ENCODE results near the gene ZNF768. TPM values are rescaled to one million over a fixed set of nuclear protein-coding genes. Genes with fewer than 3 reads are reported as not detected.
A peak's percentile ranks its signal among the peaks of the same experiment; 100 is the strongest.

Gene ZNF768
- polyA plus RNA-seq, 1 donor, result 53.1 TPM

- WGBS (ENCODE audit: insufficient coverage, low lambda C conversion rate), result 100% methylated on average over 1 of the region's 14 CpGs
These were observed 41.0 kb upstream of the ZNF768 start for GRCh38 chr16:30567160-30567990.

GRCh38 chr16:30566531-30566930 is 40.2 kb upstream of the ZNF768 start:
- 100% methylated on average over 2 of the region's 4 CpGs for WGBS (ENCODE audit: insufficient coverage, low lambda C conversion rate)
- no peak for DNase-seq
- Histone ChIP-seq H3K27me3 (ENCODE audit: control insufficient read depth, insufficient read depth, low read length) (no peaks in the 10 kb centered on the region), H3K27ac (ENCODE audit: low read length) (no peak overlapping the region), H3K4me1 (ENCODE audit: control insufficient read depth, insufficient read depth, low read length) (peaks cover 9% of the 10 kb centered on the region), H3K4me3 (ENCODE audit: low read length) (no peak overlapping the region), H3K36me3 (ENCODE audit: control insufficient read depth, insufficient read depth, low read length) (peaks cover 3% of the 10 kb centered on the region), H3K9me3 (ENCODE audit: control insufficient read depth, low read depth, low read length) (peaks cover 2% of the 10 kb centered on the region)

More at GRCh38 chr16:30567160-30567990, 41.0 kb upstream of the ZNF768 start:
- peaks cover 12% of the 10 kb centered on the region for H3K4me1 ChIP-seq (ENCODE audit: control insufficient read depth, insufficient read depth, low read length)
- no peak overlapping the region for H3K4me3 ChIP-seq (ENCODE audit: low read length)
- peaks cover 3% of the 10 kb centered on the region for H3K36me3 ChIP-seq (ENCODE audit: control insufficient read depth, insufficient read depth, low read length)
- DNase-seq, result no peak
- no peak overlapping the region for H3K27ac ChIP-seq (ENCODE audit: low read length)
- no peaks in the 10 kb centered on the region for H3K27me3 ChIP-seq (ENCODE audit: control insufficient read depth, insufficient read depth, low read length)
- H3K9me3 ChIP-seq (ENCODE audit: control insufficient read depth, low read depth, low read length), result peaks cover 2% of the 10 kb centered on the region

GRCh38 chr16:30565984-30566383 is 39.6 kb upstream of the ZNF768 start:
- no peak for DNase-seq
- peaks cover 9% of the 10 kb centered on the region for H3K4me1 ChIP-seq (ENCODE audit: control insufficient read depth, insufficient read depth, low read length)
- WGBS (ENCODE audit: insufficient coverage, low lambda C conversion rate), result no CpG with 5 or more reads among the region's 8 CpGs
- H3K4me3 ChIP-seq (ENCODE audit: low read length), result no peak overlapping the region
- peaks cover 4% of the 10 kb centered on the region for H3K9me3 ChIP-seq (ENCODE audit: control insufficient read depth, low read depth, low read length)
- peaks cover 3% of the 10 kb centered on the region for H3K36me3 ChIP-seq (ENCODE audit: control insufficient read depth, insufficient read depth, low read length)
- H3K27me3 ChIP-seq (ENCODE audit: control insufficient read depth, insufficient read depth, low read length), result no peaks in the 10 kb centered on the region
- no peak overlapping the region for H3K27ac ChIP-seq (ENCODE audit: low read length)

GRCh38 chr16:30565526-30565925 is 39.2 kb upstream of the ZNF768 start:
- DNase-seq, result no peak
- WGBS (ENCODE audit: insufficient coverage, low lambda C conversion rate), result 78% methylated on average over 4 of the region's 7 CpGs
- no peak overlapping the region for H3K27ac ChIP-seq (ENCODE audit: low read length)
- no peak overlapping the region for H3K4me3 ChIP-seq (ENCODE audit: low read length)
- peaks cover 4% of the 10 kb centered on the region for H3K9me3 ChIP-seq (ENCODE audit: control insufficient read depth, low read depth, low read length)
- peaks cover 9% of the 10 kb centered on the region for H3K4me1 ChIP-seq (ENCODE audit: control insufficient read depth, insufficient read depth, low read length)
- H3K36me3 ChIP-seq (ENCODE audit: control insufficient read depth, insufficient read depth, low read length), result peaks cover 3% of the 10 kb centered on the region
- no peaks in the 10 kb centered on the region for H3K27me3 ChIP-seq (ENCODE audit: control insufficient read depth, insufficient read depth, low read length)

- Histone ChIP-seq H3K36me3 (ENCODE audit: control insufficient read depth, insufficient read depth, low read length) (no peaks in the 10 kb centered on the region), H3K4me3 (ENCODE audit: low read length) (no peak overlapping the region), H3K27me3 (ENCODE audit: control insufficient read depth, insufficient read depth, low read length) (no peaks in the 10 kb centered on the region), H3K9me3 (ENCODE audit: control insufficient read depth, low read depth, low read length) (peaks cover 7% of the 10 kb centered on the region), H3K27ac (ENCODE audit: low read length) (no peak overlapping the region), H3K4me1 (ENCODE audit: control insufficient read depth, insufficient read depth, low read length) (peaks cover 8% of the 10 kb centered on the region)
- WGBS (ENCODE audit: insufficient coverage, low lambda C conversion rate), result no CpG with 5 or more reads among the region's 14 CpGs
- no peak for DNase-seq
These were observed 35.7 kb upstream of the ZNF768 start for GRCh38 chr16:30562021-30562420.

GRCh38 chr16:30561089-30561816 is 34.9 kb upstream of the ZNF768 start:
- Histone ChIP-seq H3K36me3 (ENCODE audit: control insufficient read depth, insufficient read depth, low read length) (peaks cover 2% of the 10 kb centered on the region), H3K4me3 (ENCODE audit: low read length) (peak overlapping the region; percentile 39), H3K27ac (ENCODE audit: low read length) (no peak overlapping the region), H3K9me3 (ENCODE audit: control insufficient read depth, low read depth, low read length) (peaks cover 7% of the 10 kb centered on the region), H3K4me1 (ENCODE audit: control insufficient read depth, insufficient read depth, low read length) (peaks cover 13% of the 10 kb centered on the region), H3K27me3 (ENCODE audit: control insufficient read depth, insufficient read depth, low read length) (no peaks in the 10 kb centered on the region)
- no peak for DNase-seq
- no CpG with 5 or more reads among the region's 46 CpGs for WGBS (ENCODE audit: insufficient coverage, low lambda C conversion rate)

- Histone ChIP-seq H3K36me3 (ENCODE audit: control insufficient read depth, insufficient read depth, low read length) (peaks cover 18% of the 10 kb centered on the region), H3K9me3 (ENCODE audit: control insufficient read depth, low read depth, low read length) (peaks cover 14% of the 10 kb centered on the region), H3K4me3 (ENCODE audit: low read length) (no peak overlapping the region), H3K4me1 (ENCODE audit: control insufficient read depth, insufficient read depth, low read length) (peaks cover 24% of the 10 kb centered on the region), H3K27ac (ENCODE audit: low read length) (no peak overlapping the region), H3K27me3 (ENCODE audit: control insufficient read depth, insufficient read depth, low read length) (no peaks in the 10 kb centered on the region)
- no peak for DNase-seq
- WGBS (ENCODE audit: insufficient coverage, low lambda C conversion rate), result 100% methylated on average over 1 of the region's 6 CpGs
These were observed 33.3 kb upstream of the ZNF768 start for GRCh38 chr16:30559690-30560089.

GRCh38 chr16:30558789-30559377 is 32.5 kb upstream of the ZNF768 start:
- no peaks in the 10 kb centered on the region for H3K27me3 ChIP-seq (ENCODE audit: control insufficient read depth, insufficient read depth, low read length)
- H3K27ac ChIP-seq (ENCODE audit: low read length), result peak overlapping the region; percentile 96
- peak overlapping the region; percentile 29 for H3K4me3 ChIP-seq (ENCODE audit: low read length)
- WGBS (ENCODE audit: insufficient coverage, low lambda C conversion rate), result 100% methylated on average over 1 of the region's 21 CpGs
- peaks cover 26% of the 10 kb centered on the region for H3K36me3 ChIP-seq (ENCODE audit: control insufficient read depth, insufficient read depth, low read length)
- no peak for DNase-seq
- H3K4me1 ChIP-seq (ENCODE audit: control insufficient read depth, insufficient read depth, low read length), result peaks cover 32% of the 10 kb centered on the region
- peaks cover 14% of the 10 kb centered on the region for H3K9me3 ChIP-seq (ENCODE audit: control insufficient read depth, low read depth, low read length)

GRCh38 chr16:30557957-30558788 is 31.8 kb upstream of the ZNF768 start, which contains the start of gene ZNF764:
TSS of gene ZNF764 (minus strand) at chr16:30558374. CDS start at chr16:30558182, 192 bp downstream.
- DNase-seq, result peak; percentile 99 to 100
- Histone ChIP-seq H3K27me3 (ENCODE audit: control insufficient read depth, insufficient read depth, low read length) (no peaks in the 10 kb centered on the region), H3K4me3 (ENCODE audit: low read length) (peak within 1 kb of the TSS; percentile 87), H3K9me3 (ENCODE audit: control insufficient read depth, low read depth, low read length) (peaks cover 14% of the 10 kb centered on the region), H3K27ac (ENCODE audit: low read length) (peak within 1 kb of the TSS; percentile 96), H3K36me3 (ENCODE audit: control insufficient read depth, insufficient read depth, low read length) (peaks cover 32% of the 10 kb centered on the region), H3K4me1 (ENCODE audit: control insufficient read depth, insufficient read depth, low read length) (peaks cover 37% of the 10 kb centered on the region)
- no CpG with 5 or more reads among the region's 74 CpGs for WGBS (ENCODE audit: insufficient coverage, low lambda C conversion rate)

- no peak for DNase-seq
These were observed 31.3 kb upstream of the ZNF768 start for GRCh38 chr16:30557707-30557956.

More at GRCh38 chr16:30557707-30557956, 31.3 kb upstream of the ZNF768 start:
- Histone ChIP-seq H3K27ac (ENCODE audit: low read length) (peak overlapping the region; percentile 96), H3K4me1 (ENCODE audit: control insufficient read depth, insufficient read depth, low read length) (peaks cover 39% of the 10 kb centered on the region), H3K36me3 (ENCODE audit: control insufficient read depth, insufficient read depth, low read length) (peaks cover 37% of the 10 kb centered on the region), H3K27me3 (ENCODE audit: control insufficient read depth, insufficient read depth, low read length) (no peaks in the 10 kb centered on the region), H3K9me3 (ENCODE audit: control insufficient read depth, low read depth, low read length) (peaks cover 14% of the 10 kb centered on the region), H3K4me3 (ENCODE audit: low read length) (peak overlapping the region; percentile 87)
- no CpG with 5 or more reads among the region's 17 CpGs for WGBS (ENCODE audit: insufficient coverage, low lambda C conversion rate)

Data from large intestine (tissue), 3 donors.